IMR-90 (cell line): ENCODE data around the gene HYAL1. TPM values are rescaled to one million over a fixed set of nuclear protein-coding genes. Genes with fewer than 3 reads are reported as not detected.

Experiments used
- ATAC-seq: fragments of 200-7000 bp; cut with Tn5 transposase; 2 replicates; pipeline ENCODE4 v1.9.1; 2020; ENCODE audit warnings: low read depth, mild to moderate bottlenecking, moderate library complexity
- BruUV-seq: library from RNA; stranded (reverse); fragments of 400-500 nt; replicated peaks from 2 replicates; lab custom pipeline; 2021; lab: Mats Ljungman, UMichigan
- CTCF ChIA-PET: fragments of 300-600 bp; formaldehyde crosslinking; extraction: SDS; loops from one replicate; lab custom pipeline; 2021; ENCODE audit warnings: antibody characterized with exemption; lab: Yijun Ruan, JAX
- POLR2A ChIA-PET: fragments of 300-600 bp; sonication (Branson Sonifier 250); formaldehyde crosslinking; loops from one replicate; lab custom pipeline; 2022; ENCODE audit warnings: antibody characterized with exemption; ENCODE audit not compliant: unreplicated experiment; lab: Charles Lee
- DNase-seq: peaks from one replicate; pipeline ENCODE4 v3.0.0; 2013
- H2AFZ ChIP-seq: replicated peaks from 2 replicates; pipeline ENCODE3; 2013; ENCODE audit warnings: low read length, mild to moderate bottlenecking; ENCODE audit not compliant: poor library complexity
- H2AK5ac ChIP-seq: 2 replicates; pipeline ENCODE4 v1.6.1; 2013; ENCODE audit warnings: low read depth, low read length, inconsistent platforms
- H2AK9ac ChIP-seq: replicated peaks from 2 replicates; pipeline ENCODE3; 2013; ENCODE audit warnings: mild to moderate bottlenecking, low read depth, low read length, moderate library complexity; ENCODE audit not compliant: poor library complexity
- H2BK120ac ChIP-seq: 2 replicates; pipeline ENCODE4 v1.6.1; 2013; ENCODE audit warnings: low read depth, low read length, inconsistent platforms
- H2BK15ac ChIP-seq: 3 replicates; pipeline ENCODE4 v1.6.1; 2013; ENCODE audit warnings: low read depth, low read length, inconsistent platforms
- H2BK20ac ChIP-seq: 2 replicates; pipeline ENCODE4 v1.6.1; 2013; ENCODE audit warnings: low read depth, mild to moderate bottlenecking, inconsistent platforms, low read length, moderate library complexity
- H2BK5ac ChIP-seq: 2 replicates; pipeline ENCODE4 v1.6.1; 2013; ENCODE audit warnings: mild to moderate bottlenecking, low read depth, low read length, inconsistent platforms; ENCODE audit not compliant: poor library complexity, severe bottlenecking
- H3K14ac ChIP-seq: replicated peaks from 2 replicates; pipeline ENCODE4 v1.6.1; 2013; ENCODE audit warnings: low read depth, low read length, inconsistent platforms
- H3K18ac ChIP-seq: 2 replicates; pipeline ENCODE4 v1.6.1; 2013; ENCODE audit warnings: low read depth, low read length, control low read depth
- H3K23ac ChIP-seq: 2 replicates; pipeline ENCODE4 v1.6.1; 2013; ENCODE audit warnings: low read depth, low read length, inconsistent platforms
- H3K27ac ChIP-seq: 2 replicates; pipeline ENCODE4 v1.5.1; 2013; ENCODE audit warnings: mild to moderate bottlenecking, control low read depth, low read length; ENCODE audit not compliant: insufficient read depth
- H3K27me3 ChIP-seq: 2 replicates; pipeline ENCODE4 v1.6.1; 2013; ENCODE audit warnings: low read length; ENCODE audit not compliant: control insufficient read depth, insufficient read depth
- H3K36me3 ChIP-seq: 2 replicates; pipeline ENCODE4 v1.6.1; 2013; ENCODE audit warnings: low read length, mixed read lengths; ENCODE audit not compliant: control insufficient read depth, insufficient read depth
- H3K4ac ChIP-seq: 2 replicates; pipeline ENCODE4 v1.6.1; 2013; ENCODE audit warnings: low read depth, low read length, inconsistent platforms
- H3K4me1 ChIP-seq: 2 replicates; pipeline ENCODE4 v1.6.1; 2013; ENCODE audit warnings: low read length, mixed read lengths; ENCODE audit not compliant: control insufficient read depth, insufficient read depth
- H3K4me2 ChIP-seq: 2 replicates; pipeline ENCODE4 v1.6.1; 2013; ENCODE audit warnings: low read depth, mild to moderate bottlenecking, control low read depth, low read length, moderate library complexity
- H3K4me3 ChIP-seq: 2 replicates; pipeline ENCODE4 v1.5.1; 2013; ENCODE audit warnings: low read depth, mild to moderate bottlenecking, control low read depth, low read length, moderate library complexity; ENCODE audit not compliant: insufficient read depth
- H3K56ac ChIP-seq: 2 replicates; pipeline ENCODE4 v1.6.1; 2013; ENCODE audit warnings: low read length, inconsistent platforms; ENCODE audit not compliant: insufficient read depth; ENCODE audit errors: extremely low read depth
- H3K79me1 ChIP-seq, 2 experiments: 2 replicates each; pipeline ENCODE4 v1.6.1; 2013; ENCODE audit warnings: low read length in 2 of 2, inconsistent platforms in 1 of 2, low read depth in 1 of 2
- H3K9ac ChIP-seq: 2 replicates; pipeline ENCODE4 v1.6.1; 2013; ENCODE audit warnings: low read depth, low read length, control low read depth
- H3K9me1 ChIP-seq: 2 replicates; pipeline ENCODE4 v1.6.1; 2013; ENCODE audit warnings: low read length, inconsistent platforms; ENCODE audit not compliant: insufficient read depth
- H3K9me3 ChIP-seq: 2 replicates; pipeline ENCODE4 v1.6.1; 2013; ENCODE audit warnings: low read length; ENCODE audit not compliant: control insufficient read depth, insufficient read depth
- H4K20me1 ChIP-seq: 2 replicates; pipeline ENCODE4 v1.6.1; 2013; ENCODE audit warnings: low read length, inconsistent platforms; ENCODE audit not compliant: insufficient read depth
- H4K5ac ChIP-seq: 2 replicates; pipeline ENCODE4 v1.6.1; 2013; ENCODE audit warnings: mild to moderate bottlenecking, low read depth, low read length, control low read depth
- H4K8ac ChIP-seq, 2 experiments: 2 replicates each; pipeline ENCODE4 v1.6.1; 2013; ENCODE audit warnings: low read depth in 2 of 2, low read length in 2 of 2, control low read depth in 1 of 2, inconsistent platforms in 1 of 2
- H4K91ac ChIP-seq: 2 replicates; pipeline ENCODE4 v1.6.1; 2013; ENCODE audit warnings: low read depth, low read length, inconsistent platforms; ENCODE audit not compliant: insufficient read depth
- CEBPB ChIP-seq: IDR thresholded peaks from 2 replicates; pipeline ENCODE4 v1.6.1; 2012; ENCODE audit warnings: low read depth, low read length, improper control_type of control experiment
- CTCF ChIP-seq: conservative IDR thresholded peaks from 2 replicates; pipeline ENCODE4 v1.5.1; 2012; ENCODE audit warnings: mild to moderate bottlenecking, low read depth, low read length, improper control_type of control experiment
- ELK1 ChIP-seq: fragments of 150-350 bp; IDR thresholded peaks from 2 replicates; pipeline ENCODE4 v1.6.1; 2016; ENCODE audit warnings: low read depth, mild to moderate bottlenecking, low read length, moderate library complexity, borderline replicate concordance
- FOS ChIP-seq: fragments of 150-350 bp; IDR thresholded peaks from 2 replicates; pipeline ENCODE4 v1.6.1; 2016; ENCODE audit warnings: low read depth, low read length
- WGBS, 2 experiments: methylation state at CpG; one replicate each; pipeline versions ENCODE4 v1.1.5 to v1.1.7; 2013; ENCODE audit warnings: missing lambda C conversion rate in 2 of 2; ENCODE audit not compliant: insufficient read length in 1 of 2; ENCODE audit errors: extremely low coverage in 2 of 2; 5-methylcytosine and 5-hydroxymethylcytosine counted together
- dilution Hi-C: fragments of 300-500 bp; cut with HindIII; formaldehyde crosslinking; loops from one replicate; pipeline ENCODE4 v1.14.3; 2018; ENCODE audit warnings: low sequenced_read_pairs; ENCODE audit not compliant: unreplicated experiment
- in situ Hi-C: fragments of 300-500 bp; cut with MboI; formaldehyde crosslinking; loops from 3 replicates; pipeline ENCODE4 v1.14.3; 2019; ENCODE audit warnings: low sequenced_read_pairs, inconsistent platforms, mixed read lengths
- intact Hi-C: fragments of 100-400 bp; cut with micrococcal nuclease; formaldehyde crosslinking; loops from 2 replicates; pipeline ENCODE4 v1.10.0; 2022
- polyA plus RNA-seq, 3 experiments: library from polyadenylated mRNA; depleted of rRNA; stranded (reverse); fragments of >200 nt; gene quantifications; 2 replicates each; pipeline ENCODE4 v1.2.3, GENCODE V29; 2012; ENCODE audit warnings: low replicate concordance in 1 of 3
- total RNA-seq: library from RNA; depleted of rRNA; stranded (reverse); fragments of >200 nt; gene quantifications from 2 replicates; pipeline ENCODE4 v1.2.3, GENCODE V29; 2012
- TF ChIP-seq, protein P1 (sequence below): fragments of 150-350 bp; IDR thresholded peaks from 2 replicates; pipeline ENCODE4 v1.6.1; 2017; ENCODE audit warnings: mild to moderate bottlenecking, antibody characterized with exemption, low read length, low read depth

The HYAL1 gene
- total and polyA plus RNA-seq, 2 of the 4 experiments (the other 2 are of a cell fraction), result 0.32 to 0.36 TPM

GRCh38 chr3:50276762-50277101 is 26.6 kb downstream of the HYAL1 start:
- no peak overlapping the region for H4K8ac ChIP-seq
- H3K4me2 ChIP-seq, result no peak overlapping the region
- no peak overlapping the region for H3K4me3 ChIP-seq
- DNase-seq, result no peak
- ATAC-seq, result no peak
- H4K91ac ChIP-seq, result no peak overlapping the region
- no peak overlapping the region for H3K14ac ChIP-seq
- ChIA-PET POLR2A (no interaction called here), CTCF (no interaction called here)
- no peak overlapping the region for H3K18ac ChIP-seq
- in situ Hi-C loops (no loop called here), intact Hi-C loops (no loop called here), dilution Hi-C loops (no loop called here)
- H3K36me3 ChIP-seq, result peaks cover 18% of the 10 kb centered on the region; the same call in 1 of the 2 replicates
- no peak overlapping the region for H2BK15ac ChIP-seq
- H4K5ac ChIP-seq, result no peak overlapping the region
- H2BK120ac ChIP-seq, result no peak overlapping the region
- no peak overlapping the region for H3K23ac ChIP-seq
- no peak overlapping the region for H2BK5ac ChIP-seq
- H3K27ac ChIP-seq, result no peak overlapping the region
- no peak overlapping the region for H2AK9ac ChIP-seq
- no TSS peak for BruUV-seq
- H3K4ac ChIP-seq, result no peak overlapping the region
- no peaks in the 10 kb centered on the region for H3K27me3 ChIP-seq
- no peak overlapping the region for H3K56ac ChIP-seq
- TF ChIP-seq CTCF (no peak), FOS (no peak), ELK1 (no peak), CEBPB (no peak)
- TF ChIP-seq, protein P1, sequence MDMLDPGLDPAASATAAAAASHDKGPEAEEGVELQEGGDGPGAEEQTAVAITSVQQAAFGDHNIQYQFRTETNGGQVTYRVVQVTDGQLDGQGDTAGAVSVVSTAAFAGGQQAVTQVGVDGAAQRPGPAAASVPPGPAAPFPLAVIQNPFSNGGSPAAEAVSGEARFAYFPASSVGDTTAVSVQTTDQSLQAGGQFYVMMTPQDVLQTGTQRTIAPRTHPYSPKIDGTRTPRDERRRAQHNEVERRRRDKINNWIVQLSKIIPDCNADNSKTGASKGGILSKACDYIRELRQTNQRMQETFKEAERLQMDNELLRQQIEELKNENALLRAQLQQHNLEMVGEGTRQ, result no peak
- H3K9me3 ChIP-seq, result no peaks in the 10 kb centered on the region
- H3K79me1 ChIP-seq, result no peaks in the 10 kb centered on the region
- H3K4me1 ChIP-seq, result 0 out of 2 replicates have a peak, but pooled peaks cover 2% of the 10 kb centered on the region
- no peak overlapping the region for H2AFZ ChIP-seq
- H2AK5ac ChIP-seq, result no peak overlapping the region
- 84% methylated on average over 15 of the region's 17 CpGs; no CpG with 5 or more reads in 1 of the 2 experiments for WGBS, 2 experiments
- H4K20me1 ChIP-seq, result no peaks in the 10 kb centered on the region
- no peak overlapping the region for H2BK20ac ChIP-seq
- H3K9ac ChIP-seq, result no peak overlapping the region
- H3K9me1 ChIP-seq, result no peaks in the 10 kb centered on the region
